ENCODE data around the gene DCTN3. TPM values are rescaled to one million over a fixed set of nuclear protein-coding genes. Genes with fewer than 3 reads are reported as not detected.

The DCTN3 gene
- total RNA-seq (95.8 and 106 TPM in 2 replicates), polyA plus RNA-seq (157 and 194 TPM in 2 replicates), polyA minus RNA-seq (ENCODE audit: low replicate concordance) (127 and 144 TPM in 2 replicates)
- 146 and 192 TPM in 2 replicates for polyA plus RNA-seq (2012)

GRCh38 chr9:34620061-34620994 is at the start of gene DCTN3:
DCTN3 (minus strand) TSS chr9:34620495; CDS start chr9:34620464, 31 bp downstream.
- peak; percentile 95 for DNase-seq (ENCODE audit: low read depth in 2 of 2)
- Histone ChIP-seq H3K27me3 (ENCODE audit: control insufficient read depth, insufficient read depth, low read length) (peaks cover 25% of the 10 kb centered on the region), H3K4me3 (replicated peaks in 1 of 4; ENCODE audit: control extremely low read depth in 1 of 4, insufficient read depth in 1 of 4, low read depth in 3 of 4, low read length in 4 of 4) (peak within 1 kb of the TSS; percentile 81 to 98 (median 87)), H3K4me1 (ENCODE audit: control insufficient read depth, extremely low read depth, insufficient read depth, low read length) (no peaks in the 10 kb centered on the region), H2AFZ (ENCODE audit: low read length) (peak within 1 kb of the TSS; percentile 99), H3K4me2 (ENCODE audit: extremely low read depth, insufficient read depth, low read length) (peak within 1 kb of the TSS; percentile 91), H3K9ac (ENCODE audit: insufficient read depth, low read length) (peak within 1 kb of the TSS; percentile 85), H3K27ac (ENCODE audit: insufficient read depth, low read length) (peak within 1 kb of the TSS; percentile 64), H3K36me3 (ENCODE audit: control insufficient read depth, insufficient read depth, low read length) (peaks cover 18% of the 10 kb centered on the region), H4K20me1 (ENCODE audit: control insufficient read depth, extremely low read depth, insufficient read depth, low read length) (no peaks in the 10 kb centered on the region), H3K9me3 (ENCODE audit: control insufficient read depth, insufficient read depth, low read depth, low read length) (no peaks in the 10 kb centered on the region), H3K79me2 (ENCODE audit: control insufficient read depth, insufficient read depth, low read length) (peaks cover 7% of the 10 kb centered on the region)
- TF ChIP-seq CTCF (conservative IDR thresholded peaks at IDR 0.05 in 1 of 2, IDR thresholded peaks at IDR 0.05 in 1 of 2; ENCODE audit: low read depth in 1 of 2, low read length in 2 of 2) (no peak), EZH2 (IDR thresholded peaks at IDR 0.05; ENCODE audit: low read length, missing control alignments) (no peak)

- H3K27ac ChIP-seq (ENCODE audit: insufficient read depth, low read length): peak overlapping the region; percentile 99
- TF ChIP-seq EZH2 (IDR thresholded peaks at IDR 0.05; ENCODE audit: low read length, missing control alignments) (no peak), CTCF (conservative IDR thresholded peaks at IDR 0.05 in 1 of 2, IDR thresholded peaks at IDR 0.05 in 1 of 2; ENCODE audit: low read depth in 1 of 2, low read length in 2 of 2) (no peak)
- no peaks in the 10 kb centered on the region for H4K20me1 ChIP-seq (ENCODE audit: control insufficient read depth, extremely low read depth, insufficient read depth, low read length)
- peaks cover 17% of the 10 kb centered on the region for H3K79me2 ChIP-seq (ENCODE audit: control insufficient read depth, insufficient read depth, low read length)
- no peaks in the 10 kb centered on the region for H3K27me3 ChIP-seq (ENCODE audit: control insufficient read depth, insufficient read depth, low read length)
- H3K4me3 ChIP-seq (replicated peaks in 1 of 4; ENCODE audit: control extremely low read depth in 1 of 4, insufficient read depth in 1 of 4, low read depth in 3 of 4, low read length in 4 of 4): peak overlapping the region; percentile 64 to 99 (median 92)
- H3K4me1 ChIP-seq (ENCODE audit: control insufficient read depth, extremely low read depth, insufficient read depth, low read length): peaks cover 9% of the 10 kb centered on the region
- peak overlapping the region; percentile 91 for H3K9ac ChIP-seq (ENCODE audit: insufficient read depth, low read length)
- H3K4me2 ChIP-seq (ENCODE audit: extremely low read depth, insufficient read depth, low read length): peak overlapping the region; percentile 93
- no peaks in the 10 kb centered on the region for H3K9me3 ChIP-seq (ENCODE audit: control insufficient read depth, insufficient read depth, low read depth, low read length)
- peak; percentile 91 to 95 for DNase-seq (ENCODE audit: low read depth in 2 of 2)
- H3K36me3 ChIP-seq (ENCODE audit: control insufficient read depth, insufficient read depth, low read length): peaks cover 3% of the 10 kb centered on the region
- H2AFZ ChIP-seq (ENCODE audit: low read length): peak overlapping the region; percentile 73
Observed at GRCh38 chr9:34665381-34666250, 45.3 kb upstream of the DCTN3 start.

GRCh38 chr9:34665067-34665380 is 44.7 kb upstream of the DCTN3 start:
- peak overlapping the region; percentile 89 for H3K4me2 ChIP-seq (ENCODE audit: extremely low read depth, insufficient read depth, low read length)
- peaks cover 9% of the 10 kb centered on the region for H3K4me1 ChIP-seq (ENCODE audit: control insufficient read depth, extremely low read depth, insufficient read depth, low read length)
- peak overlapping the region; percentile 51 to 64 (median 64) for H3K4me3 ChIP-seq (replicated peaks in 1 of 4; ENCODE audit: control extremely low read depth in 1 of 4, insufficient read depth in 1 of 4, low read depth in 3 of 4, low read length in 4 of 4)
- no peak for TF ChIP-seq CTCF (conservative IDR thresholded peaks at IDR 0.05 in 1 of 2, IDR thresholded peaks at IDR 0.05 in 1 of 2; ENCODE audit: low read depth in 1 of 2, low read length in 2 of 2)
- TF ChIP-seq EZH2 (IDR thresholded peaks at IDR 0.05; ENCODE audit: low read length, missing control alignments): no peak
- H2AFZ ChIP-seq (ENCODE audit: low read length): peak overlapping the region; percentile 61
- peaks cover 17% of the 10 kb centered on the region for H3K79me2 ChIP-seq (ENCODE audit: control insufficient read depth, insufficient read depth, low read length)
- DNase-seq (ENCODE audit: low read depth in 2 of 2): no peak
- H3K36me3 ChIP-seq (ENCODE audit: control insufficient read depth, insufficient read depth, low read length): peaks cover 3% of the 10 kb centered on the region
- H3K9ac ChIP-seq (ENCODE audit: insufficient read depth, low read length): peak overlapping the region; percentile 33
- H3K9me3 ChIP-seq (ENCODE audit: control insufficient read depth, insufficient read depth, low read depth, low read length): no peaks in the 10 kb centered on the region
- peak overlapping the region; percentile 38 for H3K27ac ChIP-seq (ENCODE audit: insufficient read depth, low read length)
- H3K27me3 ChIP-seq (ENCODE audit: control insufficient read depth, insufficient read depth, low read length): no peaks in the 10 kb centered on the region
- no peaks in the 10 kb centered on the region for H4K20me1 ChIP-seq (ENCODE audit: control insufficient read depth, extremely low read depth, insufficient read depth, low read length)

Measured in fibroblast of lung (primary cell).